HepG2 (cell line): ENCODE measurements around the gene THOC7. TPM values are rescaled to one million over a fixed set of nuclear protein-coding genes. Genes with fewer than 3 reads are reported as not detected.

Source experiments
- ATAC-seq: fragments of 200-7000 bp; cut with Tn5 transposase; 3 replicates; pipeline ENCODE4 v1.9.1; 2020; ENCODE audit warnings: mild to moderate bottlenecking, moderate library complexity
- BruUV-seq: library from RNA; stranded (reverse); fragments of 400-500 nt; replicated peaks from 2 replicates; lab custom pipeline; 2021; lab: Mats Ljungman, UMichigan
- CTCF ChIA-PET: fragments of 300-600 bp; formaldehyde crosslinking; extraction: SDS; loops from one replicate; lab custom pipeline; 2021; ENCODE audit warnings: low total read pairs, inconsistent platforms, low intra/inter-chr PET ratio; lab: Yijun Ruan, JAX
- POLR2A ChIA-PET: fragments of 350-600 bp; sonication (Branson Sonifier 250); formaldehyde crosslinking; loops from one replicate; lab custom pipeline; 2020; ENCODE audit warnings: antibody characterized with exemption, inconsistent platforms; lab: Yijun Ruan, JAX
- DNase-seq: peaks from one replicate; pipeline ENCODE4 v3.0.0-alpha.2; 2015; ENCODE audit warnings: low spot score
- FAIRE-seq: peaks from 3 replicates; lab custom pipeline; 2011; peaks lifted over from hg19 to GRCh38; lab: Jason Lieb, UNC
- H2AFZ ChIP-seq: one replicate; pipeline ENCODE4 v1.6.1; 2011; ENCODE audit warnings: low read length, inconsistent platforms
- H3K27ac ChIP-seq: fragments of 300-600 bp; 3 replicates; pipeline ENCODE4 v1.8.0; 2011; ENCODE audit warnings: mixed run types, mild to moderate bottlenecking, mixed read lengths, low read length, inconsistent platforms; ENCODE audit not compliant: insufficient read depth; ENCODE audit errors: extremely low read length
- H3K27me3 ChIP-seq, 2 experiments: fragments of 200-600 bp in 1 of 2; 2 replicates in 1 of 2; 3 replicates in 1 of 2; pipeline versions ENCODE4 v1.6.0 to v1.8.0; 2011; ENCODE audit warnings: low read length in 2 of 2, mild to moderate bottlenecking in 2 of 2, moderate library complexity in 2 of 2, inconsistent platforms in 1 of 2; ENCODE audit not compliant: insufficient read depth in 2 of 2, control insufficient read depth in 1 of 2
- H3K36me3 ChIP-seq, 2 experiments: fragments of 200-600 bp in 1 of 2; replicated peaks in 1 of 2; 2 replicates in 1 of 2; 3 replicates in 1 of 2; pipeline versions ENCODE4 v1.5.1 to v1.8.0; 2011; ENCODE audit warnings: low read length in 2 of 2, inconsistent platforms in 1 of 2; ENCODE audit not compliant: insufficient read depth in 2 of 2, control insufficient read depth in 1 of 2
- H3K4me1 ChIP-seq: 2 replicates; pipeline ENCODE4 v1.5.1; 2012; ENCODE audit warnings: low read length, inconsistent platforms; ENCODE audit not compliant: insufficient read depth
- H3K4me2 ChIP-seq: 2 replicates; pipeline ENCODE4 v1.6.0; 2011; ENCODE audit warnings: low read depth, low read length, inconsistent platforms
- H3K4me3 ChIP-seq, 3 experiments: fragments of 200-600 bp in 1 of 3; sonication (generic), shearing (Covaris generic) in 1 of 3; replicated peaks in 1 of 3; 2 replicates each; pipeline ENCODE4 v1.5.1; 2011 to 2016; ENCODE audit warnings: low read length in 3 of 3, inconsistent platforms in 2 of 3, low read depth in 2 of 3, mild to moderate bottlenecking in 2 of 3, control low read depth in 1 of 3, mixed read lengths in 1 of 3; ENCODE audit not compliant: insufficient read depth in 1 of 3
- H3K79me2 ChIP-seq: one replicate; pipeline ENCODE4 v1.6.1; 2011; ENCODE audit warnings: low read length, inconsistent platforms; ENCODE audit not compliant: insufficient read depth
- H3K9ac ChIP-seq: 2 replicates; pipeline ENCODE4 v1.6.0; 2011; ENCODE audit warnings: mild to moderate bottlenecking, low read depth, low read length, inconsistent platforms; ENCODE audit not compliant: insufficient read depth
- H3K9me3 ChIP-seq: 2 replicates; pipeline ENCODE4 v1.5.1; 2012; ENCODE audit warnings: mild to moderate bottlenecking, low read length
- H4K20me1 ChIP-seq: 2 replicates; pipeline ENCODE4 v1.6.0; 2011; ENCODE audit warnings: inconsistent platforms, mild to moderate bottlenecking, low read length, moderate library complexity; ENCODE audit not compliant: insufficient read depth
- ARID5B ChIP-seq: IDR thresholded peaks from 2 replicates; pipeline ENCODE4 v1.4.0; 2020; ENCODE audit warnings: mild to moderate bottlenecking, missing genetic modification reagents
- ARNT2 ChIP-seq: sonication (generic); formaldehyde crosslinking; IDR thresholded peaks from 2 replicates; pipeline ENCODE4 v1.8.0; 2022; ENCODE audit warnings: mild to moderate bottlenecking, low read depth, missing genetic modification reagents, moderate library complexity
- FOSL2 ChIP-seq: sonication (generic); formaldehyde crosslinking; IDR thresholded peaks from 2 replicates; pipeline ENCODE4 v1.4.0; 2020; ENCODE audit warnings: missing genetic modification reagents
- KDM5B ChIP-seq: sonication (generic); formaldehyde crosslinking; IDR thresholded peaks from 2 replicates; pipeline ENCODE4 v1.4.0; 2020; ENCODE audit warnings: missing genetic modification reagents, mild to moderate bottlenecking, borderline replicate concordance
- KMT2A ChIP-seq: sonication (generic); formaldehyde crosslinking; IDR thresholded peaks from 2 replicates; pipeline ENCODE4 v1.4.0; 2020; ENCODE audit warnings: missing genetic modification reagents
- SALL1 ChIP-seq: sonication (generic); formaldehyde crosslinking; IDR thresholded peaks from 2 replicates; pipeline ENCODE4 v1.8.0; 2022; ENCODE audit warnings: mild to moderate bottlenecking, missing genetic modification reagents
- SAP130 ChIP-seq: IDR thresholded peaks from 2 replicates; pipeline ENCODE4 v1.6.1; 2016; ENCODE audit warnings: low read depth
- SIN3A ChIP-seq: IDR thresholded peaks from 2 replicates; pipeline ENCODE4 v1.6.1; 2011; ENCODE audit warnings: low read depth, mild to moderate bottlenecking, control low read depth, low read length, borderline replicate concordance
- ZNF3 ChIP-seq: IDR thresholded peaks from 2 replicates; pipeline ENCODE4 v1.7.0; 2017; ENCODE audit warnings: inconsistent platforms
- WGBS: methylation state at CpG from one replicate; pipeline ENCODE4 v1.1.6; 2017; ENCODE audit warnings: low lambda C conversion rate; 5-methylcytosine and 5-hydroxymethylcytosine counted together
- in situ Hi-C: cut with HindIII; loops from 2 replicates; pipeline ENCODE4 v1.10.0; 2017; ENCODE audit warnings: low pct_unique_long_range_greater_than_20kb; ENCODE audit not compliant: extremely low pct_ligation_motif_present
- intact Hi-C: fragments of 100-400 bp; cut with micrococcal nuclease; formaldehyde crosslinking; loops from one replicate; pipeline ENCODE4 v1.10.0; 2022; ENCODE audit not compliant: unreplicated experiment
- polyA plus RNA-seq, 8 experiments: library from polyadenylated mRNA; depleted of rRNA in 3 of 8; stranded (reverse) in 7 of 8; unstranded in 1 of 8; fragments of >200 nt; fragmentation: Illumina TruSeq in 4 of 8; extraction: Trizol in 4 of 8; gene quantifications; 2 replicates each; pipeline versions ENCODE4 v1.2.1 to v1.2.3, GENCODE V29; 2011 to 2016; ENCODE audit warnings: low read depth in 4 of 8, missing spikeins in 1 of 8, mixed read lengths in 1 of 8; ENCODE audit not compliant: insufficient read depth in 1 of 8
- total RNA-seq, 5 experiments: library from RNA; depleted of rRNA; stranded (reverse); fragments of >200 nt; fragmentation: Illumina TruSeq; extraction: Trizol; gene quantifications; 2 replicates each; pipeline ENCODE4 v1.2.3, GENCODE V29; 2016; ENCODE audit warnings: low read depth in 1 of 5
- TF ChIP-seq, protein P1 (sequence below): sonication (generic); formaldehyde crosslinking; IDR thresholded peaks from 2 replicates; pipeline ENCODE4 v1.4.0; 2020; ENCODE audit warnings: missing genetic modification reagents
- TF ChIP-seq, protein P2 (sequence below): sonication (generic); formaldehyde crosslinking; IDR thresholded peaks from 2 replicates; pipeline ENCODE4 v1.5.1; 2020; ENCODE audit warnings: mild to moderate bottlenecking, missing genetic modification reagents, moderate library complexity

Gene THOC7
- total and polyA plus RNA-seq, 2 of the 13 experiments (the other 11 are each of a cell fraction or from before 2014, with no cell fraction given): 32.8 to 63.5 TPM

GRCh38 chr3:63912768-63913588, 49.4 kb upstream of the THOC7 start:
- Histone ChIP-seq H3K4me2 (peak overlapping the region; percentile 92), H3K4me1 (peaks cover 36% of the 10 kb centered on the region), H3K9me3 (no peaks in the 10 kb centered on the region), H3K4me3 (peak overlapping the region; percentile 61 to 79 (median 61)), H3K79me2 (peaks cover 29% of the 10 kb centered on the region), H3K27ac (peak overlapping the region; percentile 98), H3K36me3 (peaks cover 6 to 9% of the 10 kb centered on the region in 2 experiments; a peak in 4 of 5 replicates), H2AFZ (no peak overlapping the region), H4K20me1 (no peaks in the 10 kb centered on the region), H3K27me3 (no peaks in the 10 kb centered on the region), H3K9ac (peak overlapping the region; percentile 94)
- CTCF ChIA-PET: no interaction called here
- no TSS peak for BruUV-seq
- intact Hi-C loops: loop anchor here (5.0 kb wide), 1 partner anchor 49 kb away; no protein-coding TSS in a partner anchor
- no peak for FAIRE-seq
- in situ Hi-C loops: loop anchor here (5.0 to 10.0 kb wide), 2 partner anchors 48 to 79 kb away; partner anchors contain the start of genes ATXN7 and THOC7
- peak; percentile 21 for DNase-seq
- peak; percentile 37 for ATAC-seq
- 4% methylated on average over 27 of the region's 46 CpGs for WGBS
- POLR2A ChIA-PET: interaction anchor here (0.6 to 2.0 kb wide), 9 partner anchors 15 to 63 kb away, joined by 3 to 11 read pairs (median 6); partner anchors contain the start of genes ATXN7 and THOC7
- 0 out of 2 replicates have a peak, but pooled peaks have one; percentile 15 for TF ChIP-seq SIN3A
- TF ChIP-seq, protein P1, sequence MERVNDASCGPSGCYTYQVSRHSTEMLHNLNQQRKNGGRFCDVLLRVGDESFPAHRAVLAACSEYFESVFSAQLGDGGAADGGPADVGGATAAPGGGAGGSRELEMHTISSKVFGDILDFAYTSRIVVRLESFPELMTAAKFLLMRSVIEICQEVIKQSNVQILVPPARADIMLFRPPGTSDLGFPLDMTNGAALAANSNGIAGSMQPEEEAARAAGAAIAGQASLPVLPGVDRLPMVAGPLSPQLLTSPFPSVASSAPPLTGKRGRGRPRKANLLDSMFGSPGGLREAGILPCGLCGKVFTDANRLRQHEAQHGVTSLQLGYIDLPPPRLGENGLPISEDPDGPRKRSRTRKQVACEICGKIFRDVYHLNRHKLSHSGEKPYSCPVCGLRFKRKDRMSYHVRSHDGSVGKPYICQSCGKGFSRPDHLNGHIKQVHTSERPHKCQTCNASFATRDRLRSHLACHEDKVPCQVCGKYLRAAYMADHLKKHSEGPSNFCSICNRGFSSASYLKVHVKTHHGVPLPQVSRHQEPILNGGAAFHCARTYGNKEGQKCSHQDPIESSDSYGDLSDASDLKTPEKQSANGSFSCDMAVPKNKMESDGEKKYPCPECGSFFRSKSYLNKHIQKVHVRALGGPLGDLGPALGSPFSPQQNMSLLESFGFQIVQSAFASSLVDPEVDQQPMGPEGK (CRISPR knock-in tag): peak; percentile 34; the same call in 1 of the 2 replicates
- TF ChIP-seq FOSL2: peak; percentile 49
- TF ChIP-seq ARID5B: no peak
- no peak for TF ChIP-seq ZNF3 (CRISPR knock-in tag)
- 0 out of 2 replicates have a peak, but pooled peaks have one; percentile 27 for TF ChIP-seq KDM5B (CRISPR knock-in tag)
- 0 out of 2 replicates have a peak, but pooled peaks have one; percentile 21 for TF ChIP-seq SAP130 (CRISPR knock-in tag)
- 0 out of 2 replicates have a peak, but pooled peaks have one; percentile 28 for TF ChIP-seq ARNT2 (CRISPR knock-in tag)
- peak; percentile 54; the same call in 1 of the 2 replicates for TF ChIP-seq KMT2A (CRISPR knock-in tag)
- TF ChIP-seq SALL1 (CRISPR knock-in tag): peak; percentile 44
- TF ChIP-seq, protein P2, sequence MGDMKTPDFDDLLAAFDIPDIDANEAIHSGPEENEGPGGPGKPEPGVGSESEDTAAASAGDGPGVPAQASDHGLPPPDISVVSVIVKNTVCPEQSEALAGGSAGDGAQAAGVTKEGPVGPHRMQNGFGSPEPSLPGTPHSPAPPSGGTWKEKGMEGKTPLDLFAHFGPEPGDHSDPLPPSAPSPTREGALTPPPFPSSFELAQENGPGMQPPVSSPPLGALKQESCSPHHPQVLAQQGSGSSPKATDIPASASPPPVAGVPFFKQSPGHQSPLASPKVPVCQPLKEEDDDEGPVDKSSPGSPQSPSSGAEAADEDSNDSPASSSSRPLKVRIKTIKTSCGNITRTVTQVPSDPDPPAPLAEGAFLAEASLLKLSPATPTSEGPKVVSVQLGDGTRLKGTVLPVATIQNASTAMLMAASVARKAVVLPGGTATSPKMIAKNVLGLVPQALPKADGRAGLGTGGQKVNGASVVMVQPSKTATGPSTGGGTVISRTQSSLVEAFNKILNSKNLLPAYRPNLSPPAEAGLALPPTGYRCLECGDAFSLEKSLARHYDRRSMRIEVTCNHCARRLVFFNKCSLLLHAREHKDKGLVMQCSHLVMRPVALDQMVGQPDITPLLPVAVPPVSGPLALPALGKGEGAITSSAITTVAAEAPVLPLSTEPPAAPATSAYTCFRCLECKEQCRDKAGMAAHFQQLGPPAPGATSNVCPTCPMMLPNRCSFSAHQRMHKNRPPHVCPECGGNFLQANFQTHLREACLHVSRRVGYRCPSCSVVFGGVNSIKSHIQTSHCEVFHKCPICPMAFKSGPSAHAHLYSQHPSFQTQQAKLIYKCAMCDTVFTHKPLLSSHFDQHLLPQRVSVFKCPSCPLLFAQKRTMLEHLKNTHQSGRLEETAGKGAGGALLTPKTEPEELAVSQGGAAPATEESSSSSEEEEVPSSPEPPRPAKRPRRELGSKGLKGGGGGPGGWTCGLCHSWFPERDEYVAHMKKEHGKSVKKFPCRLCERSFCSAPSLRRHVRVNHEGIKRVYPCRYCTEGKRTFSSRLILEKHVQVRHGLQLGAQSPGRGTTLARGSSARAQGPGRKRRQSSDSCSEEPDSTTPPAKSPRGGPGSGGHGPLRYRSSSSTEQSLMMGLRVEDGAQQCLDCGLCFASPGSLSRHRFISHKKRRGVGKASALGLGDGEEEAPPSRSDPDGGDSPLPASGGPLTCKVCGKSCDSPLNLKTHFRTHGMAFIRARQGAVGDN (CRISPR knock-in tag): peak; percentile 8; the same call in 1 of the 2 replicates
